Neural progenitor cell (in vitro differentiated cells): ENCODE data around the gene COPS3. TPM values are rescaled to one million over a fixed set of nuclear protein-coding genes. Genes with fewer than 3 reads are reported as not detected.

Source experiments
- DNase-seq: peaks from one replicate; pipeline ENCODE4 v3.0.0-alpha.2; 2016; ENCODE audit warnings: low spot score
- H2AFZ ChIP-seq: fragments of 200-600 bp; sonication (generic); replicated peaks from 2 replicates; pipeline ENCODE4 v1.6.1; 2016; ENCODE audit warnings: antibody characterized with exemption
- H3F3A ChIP-seq: fragments of 200-600 bp; sonication (generic); 2 replicates; pipeline ENCODE4 v1.6.1; 2016; ENCODE audit warnings: antibody characterized with exemption, low read depth
- H3K27ac ChIP-seq: fragments of 200-600 bp; sonication (generic); 2 replicates; pipeline ENCODE4 v1.5.1; 2016; ENCODE audit warnings: mild to moderate bottlenecking
- H3K27me3 ChIP-seq: fragments of 200-600 bp; sonication (generic); 2 replicates; pipeline ENCODE4 v1.6.1; 2016; ENCODE audit warnings: mild to moderate bottlenecking, moderate library complexity
- H3K36me3 ChIP-seq: fragments of 200-600 bp; sonication (generic); 2 replicates; pipeline ENCODE4 v1.5.1; 2016
- H3K4me1 ChIP-seq: fragments of 200-600 bp; sonication (generic); 2 replicates; pipeline ENCODE4 v1.6.1; 2016; ENCODE audit warnings: mixed run types
- H3K4me2 ChIP-seq: fragments of 200-600 bp; sonication (generic); 2 replicates; pipeline ENCODE4 v1.6.1; 2016
- H3K4me3 ChIP-seq: fragments of 200-600 bp; sonication (generic); 2 replicates; pipeline ENCODE4 v1.5.1; 2016
- H3K79me2 ChIP-seq: fragments of 200-600 bp; sonication (generic); 2 replicates; pipeline ENCODE4 v1.6.1; 2016; ENCODE audit warnings: low read depth
- H3K9ac ChIP-seq: fragments of 200-600 bp; sonication (generic); 2 replicates; pipeline ENCODE4 v1.6.1; 2016
- H3K9me3 ChIP-seq: fragments of 200-600 bp; sonication (generic); 2 replicates; pipeline ENCODE4 v1.5.1; 2016; ENCODE audit warnings: low read depth
- H4K20me1 ChIP-seq: fragments of 200-600 bp; sonication (generic); 2 replicates; pipeline ENCODE4 v1.6.1; 2016; ENCODE audit warnings: low read depth
- H3K27ac Mint-ChIP-seq: 3 replicates; pipeline ENCODE4 v1.8.0; 2021; ENCODE audit warnings: mixed read lengths
- H3K27me3 Mint-ChIP-seq: 2 replicates; pipeline ENCODE4 v1.8.0; 2022; ENCODE audit warnings: low read depth, mild to moderate bottlenecking, inconsistent platforms, moderate library complexity, mixed read lengths; ENCODE audit not compliant: insufficient read depth
- H3K36me3 Mint-ChIP-seq: 3 replicates; pipeline ENCODE4 v1.8.0; 2021; ENCODE audit warnings: mixed read lengths
- H3K4me1 Mint-ChIP-seq: 3 replicates; pipeline ENCODE4 v1.8.0; 2021; ENCODE audit warnings: mixed read lengths
- H3K4me3 Mint-ChIP-seq: 3 replicates; pipeline ENCODE4 v1.8.0; 2021; ENCODE audit warnings: mild to moderate bottlenecking, moderate library complexity, mixed read lengths
- H3K9me3 Mint-ChIP-seq: 3 replicates; pipeline ENCODE4 v1.8.0; 2020; ENCODE audit warnings: mixed read lengths
- CTCF ChIP-seq: fragments of 200-600 bp; sonication (generic); IDR thresholded peaks from 2 replicates; pipeline ENCODE4 v1.5.1; 2017; ENCODE audit warnings: antibody characterized with exemption, mild to moderate bottlenecking
- EZH2 ChIP-seq: fragments of 200-600 bp; sonication (generic); IDR thresholded peaks from 2 replicates; pipeline ENCODE4 v1.6.1; 2017; ENCODE audit warnings: antibody characterized with exemption, mild to moderate bottlenecking, moderate library complexity
- EZH2phosphoT487 ChIP-seq: fragments of 200-600 bp; sonication (generic); IDR thresholded peaks from 2 replicates; pipeline ENCODE4 v1.6.1; 2017; ENCODE audit warnings: antibody characterized with exemption
- total RNA-seq: library from RNA; depleted of rRNA; stranded (reverse); fragments of >200 nt; gene quantifications from 2 replicates; pipeline ENCODE4 v1.2.3, GENCODE V29; 2015; ENCODE audit warnings: low replicate concordance

Gene COPS3
- total RNA-seq, 1 donor from 2014 or later: 113 TPM

- Histone ChIP-seq H3K9me3 (no peaks in the 10 kb centered on the region), H3F3A (no peaks in the 10 kb centered on the region), H3K9ac (no peak overlapping the region), H3K36me3 (no peaks in the 10 kb centered on the region), H3K27ac (no peak overlapping the region), H4K20me1 (no peaks in the 10 kb centered on the region), H3K4me2 (no peak overlapping the region), H3K27me3 (no peaks in the 10 kb centered on the region), H3K4me1 (peaks cover 7% of the 10 kb centered on the region), H3K4me3 (no peak overlapping the region), H3K79me2 (no peaks in the 10 kb centered on the region), H2AFZ (no peak overlapping the region)
- Mint-ChIP-seq H3K36me3 (no peaks in the 10 kb centered on the region), H3K27ac (no peak overlapping the region), H3K9me3 (no peaks in the 10 kb centered on the region), H3K4me3 (no peak overlapping the region), H3K4me1 (peaks cover 19% of the 10 kb centered on the region), H3K27me3 (no peaks in the 10 kb centered on the region)
- TF ChIP-seq CTCF (no peak), EZH2 (no peak), EZH2phosphoT487 (no peak)
- DNase-seq: no peak
Measured at GRCh38 chr17:17196776-17197175, 84.3 kb downstream of the COPS3 start.

Other genes starting within 250 kb of the COPS3 start
- gene MPRIP, start 238.8 kb downstream of the COPS3 start, total RNA-seq: 42.1 and 65.0 TPM in 2 replicates
- gene PLD6, start 74.9 kb downstream of the COPS3 start, total RNA-seq: 0.22 and 1.2 TPM in 2 replicates
- 16.3 and 30.1 TPM in 2 replicates for gene FLCN, start 44.1 kb downstream of the COPS3 start, total RNA-seq
- gene NT5M, start 22.1 kb upstream of the COPS3 start, total RNA-seq: 4.1 and 9.0 TPM in 2 replicates
- gene MED9, start 195.8 kb upstream of the COPS3 start, total RNA-seq: 15.7 and 28.0 TPM in 2 replicates
- 0.88 and 2.8 TPM in 2 replicates for gene RASD1, start 215.1 kb upstream of the COPS3 start, total RNA-seq